Fibroblast of gingiva (primary cell): ENCODE measurements around the gene COQ8A.
"Not testable (repeated sequence)": the region's sequence is repeated elsewhere in the genome, so short reads cannot be mapped to it uniquely, and the experiment has no call there.

Source experiments
- DNase-seq: peaks from one replicate; pipeline ENCODE4 v3.0.0-alpha.2; 2011; ENCODE audit warnings: low read depth

Gene COQ8A

DNA sequence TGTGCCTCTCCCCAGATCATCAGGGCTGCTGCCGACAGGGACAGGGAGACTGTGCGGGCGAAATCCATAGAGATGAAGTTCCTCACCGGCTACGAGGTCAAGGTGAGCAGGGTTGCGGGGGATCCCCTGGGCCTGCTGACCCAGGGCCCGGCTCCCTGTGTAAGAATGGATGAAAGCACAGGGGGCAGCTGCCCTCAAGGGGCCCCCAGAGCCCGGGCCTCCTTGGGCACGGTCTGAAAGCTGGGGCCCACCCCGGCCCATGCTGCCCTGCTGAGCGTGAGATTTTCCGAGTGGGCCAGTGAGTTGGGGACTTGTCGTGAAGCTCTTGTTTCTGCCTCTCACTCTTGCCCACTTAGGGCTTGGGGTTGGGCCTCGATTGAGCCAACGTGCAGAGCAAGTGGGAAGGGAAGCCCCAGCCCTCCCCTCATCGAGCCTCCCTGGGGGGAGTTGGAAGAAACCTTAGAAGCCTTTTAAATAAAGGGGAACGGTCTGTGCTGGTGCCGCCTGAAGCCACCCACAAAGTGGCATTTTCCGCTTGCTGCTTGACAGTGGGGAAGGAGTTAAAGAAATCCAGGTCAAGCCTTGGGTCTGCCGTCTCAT lies 45.2 kb downstream of the COQ8A start:
- DNase-seq, result no peak

DNA sequence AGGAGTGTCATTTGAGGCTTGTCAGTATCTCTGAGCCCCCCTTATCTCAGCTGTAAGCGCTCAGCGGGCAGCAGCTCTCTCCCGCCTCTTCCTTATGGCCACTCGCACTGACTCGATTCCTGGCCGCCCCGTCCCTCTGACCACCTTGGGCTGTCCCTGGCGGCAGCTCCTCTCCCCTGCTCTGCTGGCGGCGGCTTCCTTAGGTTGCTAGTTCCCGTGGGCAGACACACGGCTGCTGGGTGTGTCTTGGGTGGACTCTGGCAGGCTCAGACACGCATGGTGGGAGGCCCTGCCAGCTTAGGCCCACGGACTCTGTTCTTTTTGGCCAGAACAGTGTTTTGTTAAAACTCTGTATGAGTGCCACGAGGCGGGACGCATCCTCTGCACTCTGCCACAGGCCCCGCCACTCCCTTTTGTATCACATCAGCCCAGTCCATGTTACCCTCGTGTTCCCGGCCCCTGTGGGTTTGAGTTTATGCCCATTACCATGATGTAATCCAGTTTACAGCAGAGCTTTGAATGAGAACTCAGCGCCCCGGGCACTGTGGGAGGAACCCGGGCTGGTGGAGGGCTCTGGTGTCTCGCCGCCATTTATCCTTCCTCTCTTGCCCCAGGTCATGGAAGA lies 45.9 kb downstream of the COQ8A start:
- DNase-seq, result no peak

GRCh38 chr1:226986496-226987178 lies 46.5 kb downstream of the COQ8A start:
- no peak for DNase-seq

DNA sequence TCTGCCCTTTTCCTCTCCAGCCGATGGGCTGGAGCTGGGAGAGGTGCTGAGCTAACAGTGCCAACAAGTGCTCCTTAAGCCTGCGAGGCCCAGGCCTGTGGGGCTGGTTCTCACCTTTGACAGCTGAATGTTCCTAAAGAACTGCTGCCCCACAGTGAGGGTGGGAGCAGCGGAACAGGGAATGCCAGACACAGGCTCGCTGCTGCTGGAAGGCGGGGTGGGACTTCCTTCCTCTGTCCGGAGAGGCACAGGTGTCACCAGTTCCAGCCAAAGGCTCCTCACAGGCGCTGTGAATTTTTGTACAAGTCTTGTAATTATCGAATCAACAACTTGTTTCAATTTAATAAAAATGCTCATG lies 47.1 kb downstream of the COQ8A start:
- no peak for DNase-seq

- no peak for DNase-seq
These were observed 47.7 kb downstream of the COQ8A start for GRCh38 chr1:226987623-226988333.

GRCh38 chr1:226988334-226988666 lies 48.2 kb downstream of the COQ8A start:
- DNase-seq, result no peak

GRCh38 chr1:226989085-226989920 lies 49.2 kb downstream of the COQ8A start:
- no peak for DNase-seq

DNA sequence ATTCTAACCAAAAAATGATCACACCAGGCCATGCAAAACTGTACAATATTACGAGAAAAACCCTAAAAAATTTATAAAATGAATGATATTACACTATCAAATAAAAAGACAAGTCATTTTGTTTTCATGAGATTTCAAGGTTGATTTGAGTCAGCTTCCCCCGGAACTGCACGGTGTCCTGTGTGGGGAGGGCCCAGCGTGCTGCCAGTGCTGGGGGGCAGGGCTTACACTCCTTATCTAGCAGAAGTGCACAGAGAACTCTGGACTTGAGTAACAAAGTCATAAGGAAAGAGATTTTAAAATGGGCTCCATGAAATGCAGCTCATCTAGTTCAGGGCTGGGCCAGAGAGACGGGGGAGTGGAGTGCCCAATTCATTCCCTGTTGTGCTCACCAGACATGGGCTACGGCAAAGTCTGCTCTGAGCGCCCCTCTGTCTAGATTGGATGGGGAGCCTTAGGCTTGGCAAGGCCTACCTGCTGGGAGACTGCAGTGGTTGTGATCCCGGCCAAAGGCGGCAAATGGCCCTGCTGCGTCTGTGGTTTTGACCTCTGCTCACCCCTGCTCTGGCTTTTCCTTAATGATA lies 50.1 kb downstream of the COQ8A start:
- no peak for DNase-seq

DNA sequence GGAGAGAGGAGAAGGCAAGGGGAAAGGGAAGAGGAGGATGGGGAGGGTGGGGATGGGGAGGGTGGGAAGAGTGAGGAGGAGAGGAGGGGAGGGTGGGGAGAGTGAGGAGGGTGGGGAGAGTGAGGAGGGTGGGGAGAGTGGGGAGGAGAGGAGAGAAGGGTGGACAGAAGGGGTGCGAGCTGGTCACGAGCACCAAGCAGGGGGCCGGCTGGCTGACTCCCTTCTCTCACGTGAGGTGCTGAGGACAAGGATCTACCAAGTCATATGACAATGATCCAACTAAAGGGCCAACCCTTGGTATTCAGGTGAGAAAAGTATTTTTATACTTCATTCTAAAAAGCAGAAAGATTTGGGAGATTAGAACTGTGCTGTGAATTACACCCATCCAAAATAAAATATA lies 51.8 kb downstream of the COQ8A start:
- DNase-seq, result no peak

GRCh38 chr1:226993814-226994585 lies 53.9 kb downstream of the COQ8A start:
- no peak for DNase-seq

DNA sequence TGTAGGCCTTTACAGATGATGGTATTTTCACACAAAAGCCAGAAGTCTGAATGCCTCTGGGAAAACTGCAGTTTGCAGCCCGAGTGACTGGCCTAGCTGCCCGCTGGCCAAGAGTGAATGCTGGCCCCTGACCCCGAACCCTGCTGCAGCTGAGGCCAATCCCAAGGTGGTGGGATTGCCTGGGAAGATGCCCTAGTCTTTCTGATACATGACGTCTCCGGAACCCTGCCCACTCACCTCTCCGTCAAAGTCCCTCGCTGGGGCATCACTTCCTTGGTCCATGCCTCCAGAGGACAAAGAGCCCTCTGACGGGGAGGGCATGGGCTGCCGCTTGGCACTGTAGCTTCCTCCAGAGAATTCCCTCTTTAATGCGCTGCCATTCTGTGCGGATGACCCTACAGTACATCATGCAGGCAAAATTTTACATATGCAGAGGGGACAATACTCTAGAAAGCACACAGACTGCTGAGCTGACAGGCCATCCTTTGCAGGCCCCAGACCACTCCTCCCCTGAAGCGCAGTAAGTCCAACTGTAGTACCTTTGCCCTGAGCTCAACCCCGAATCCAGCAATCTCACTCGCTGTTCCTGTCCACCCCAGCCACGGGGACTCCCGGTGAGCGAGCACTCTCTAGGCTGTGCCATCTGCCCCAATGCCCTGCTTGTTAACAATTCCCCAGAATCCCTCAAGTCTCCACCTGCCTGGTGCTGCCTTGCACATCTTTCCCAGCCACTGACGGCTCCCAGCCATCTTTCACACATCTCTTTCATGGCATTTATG lies 54.7 kb downstream of the COQ8A start:
- DNase-seq, result no peak

DNA sequence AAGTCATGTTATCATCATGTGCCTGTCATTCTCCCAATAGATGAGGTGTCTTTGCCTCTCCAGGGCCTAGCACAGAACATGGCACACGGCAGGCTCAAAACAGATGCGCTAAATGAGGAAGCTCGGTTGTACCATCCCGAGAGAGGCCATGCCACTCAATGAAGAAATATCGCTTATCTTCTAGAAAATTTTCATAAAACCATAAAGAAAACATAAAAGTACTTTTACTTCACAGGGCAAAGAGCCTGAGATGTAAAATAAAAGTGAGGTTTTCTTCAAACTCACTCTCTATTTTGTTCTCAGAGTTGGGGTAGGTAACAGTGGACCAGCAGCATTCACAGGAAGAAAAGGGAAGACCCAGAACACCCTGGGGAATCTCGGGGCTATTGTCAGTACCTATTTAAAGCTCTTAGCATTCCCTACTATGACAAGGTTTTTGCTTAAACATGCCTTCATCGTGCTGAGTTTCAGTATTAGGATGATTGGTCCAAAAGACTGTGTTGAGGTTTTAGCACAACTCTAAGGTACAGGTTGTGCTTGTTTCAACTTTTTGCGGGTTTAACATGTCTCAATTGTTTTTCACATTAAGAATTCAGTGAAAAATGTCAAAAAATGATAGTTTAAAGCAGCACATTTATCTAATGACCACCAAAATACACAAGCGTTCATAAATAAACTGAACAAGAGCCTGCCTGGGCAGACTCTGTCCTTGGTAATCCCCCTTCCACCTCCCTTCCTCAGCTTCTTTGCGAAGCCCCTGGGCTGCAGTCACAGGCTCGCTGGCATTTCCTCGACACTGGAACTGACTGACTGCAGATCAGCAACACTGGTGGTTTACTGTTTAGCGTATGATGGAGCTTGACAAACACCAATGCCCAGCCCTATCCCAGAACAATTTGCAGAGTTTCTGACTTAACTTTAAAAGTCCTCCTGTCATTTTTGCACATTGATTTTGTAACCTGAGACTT lies 55.6 kb downstream of the COQ8A start:
- no peak for DNase-seq

DNA sequence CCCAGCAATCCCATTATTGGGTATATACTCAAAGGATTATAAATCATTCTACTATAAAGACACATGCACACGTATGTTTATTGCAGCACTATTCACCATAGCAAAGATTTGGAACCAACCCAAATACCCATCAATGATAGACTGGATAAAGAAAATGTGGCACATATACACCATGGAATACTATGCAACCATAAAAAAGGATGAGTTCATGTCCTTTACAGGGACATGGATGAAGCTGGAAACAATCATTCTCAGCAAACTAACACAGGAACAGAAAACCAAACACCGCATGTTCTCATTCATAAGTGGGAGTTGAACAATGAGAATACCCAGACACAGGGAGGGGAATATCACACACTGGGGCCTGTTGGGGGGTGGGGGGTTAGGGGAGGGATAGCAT lies 59.5 kb downstream of the COQ8A start:
- not testable (repeated sequence) for DNase-seq

DNA sequence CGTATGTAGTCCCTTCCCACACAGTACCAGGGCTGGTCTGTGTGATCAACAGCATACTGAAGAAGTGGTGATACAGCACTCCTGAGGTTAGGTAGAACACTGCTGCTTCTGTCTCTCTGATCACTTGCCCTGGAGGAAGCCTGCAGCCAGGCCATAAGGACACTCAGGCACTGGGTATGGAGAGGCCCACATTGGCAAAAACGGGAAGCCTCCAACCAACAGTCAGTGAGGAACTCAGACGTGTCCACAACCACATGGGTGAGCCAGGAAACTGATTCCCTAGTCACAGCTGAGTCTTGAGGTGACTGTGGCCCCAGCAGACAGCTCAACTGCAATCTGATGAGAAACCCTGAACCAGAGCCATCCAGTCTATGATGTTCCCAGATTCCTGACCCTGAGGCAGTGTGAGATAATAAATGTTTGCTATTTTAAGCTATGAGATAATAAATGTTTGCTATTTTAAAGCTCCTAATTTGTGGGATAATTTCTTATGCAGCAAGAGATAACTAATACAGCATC lies 62.5 kb downstream of the COQ8A start:
- no peak for DNase-seq

- no peak for DNase-seq
These were observed 63.1 kb downstream of the COQ8A start for GRCh38 chr1:227003165-227003564.

DNA sequence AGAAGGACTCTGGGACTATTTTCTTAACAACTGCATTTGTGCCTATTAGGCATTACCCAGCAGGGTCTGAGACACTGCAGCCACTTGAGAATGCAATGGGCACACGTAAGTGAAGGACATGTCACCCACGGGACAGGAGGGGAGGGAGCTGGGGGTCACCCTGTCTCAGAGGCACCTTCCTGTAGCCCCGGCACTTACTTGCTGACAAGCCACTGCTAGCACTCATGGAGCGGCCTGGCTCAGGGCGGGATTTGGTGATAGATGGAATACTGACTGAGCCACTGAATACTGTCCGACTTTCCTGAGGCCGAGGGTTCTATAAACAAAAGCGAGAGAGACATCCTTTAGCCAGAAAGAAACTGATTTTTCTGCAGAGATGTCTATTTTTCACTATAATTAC lies 64.7 kb downstream of the COQ8A start:
- DNase-seq, result no peak

DNA sequence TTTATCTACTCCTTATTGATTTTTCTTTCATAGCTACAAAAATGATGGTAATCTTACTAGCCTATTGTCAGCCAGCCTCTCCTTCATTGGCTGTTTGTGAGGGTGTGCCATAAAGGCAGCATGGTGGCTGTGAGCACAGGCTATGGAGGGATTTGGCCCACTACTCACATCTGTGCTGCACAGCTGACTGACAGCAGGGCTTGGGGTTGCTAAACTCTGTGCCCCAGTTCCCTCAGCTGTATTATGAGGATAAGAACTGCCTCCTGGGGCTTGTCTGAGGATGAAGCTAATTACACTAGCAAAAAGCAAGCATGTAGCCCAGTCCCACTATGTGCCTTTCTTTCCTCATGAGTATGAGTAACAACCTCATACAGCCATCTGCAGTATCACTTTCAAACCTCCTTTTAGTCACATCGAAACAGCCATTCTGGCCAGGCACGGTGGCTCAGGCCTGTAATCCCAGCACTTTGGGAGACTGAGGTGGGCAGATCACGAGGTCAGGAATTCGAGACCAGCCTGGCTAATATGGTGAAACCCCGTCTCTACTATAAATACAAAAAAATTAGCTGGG lies 66.2 kb downstream of the COQ8A start:
- DNase-seq, result no peak

DNA sequence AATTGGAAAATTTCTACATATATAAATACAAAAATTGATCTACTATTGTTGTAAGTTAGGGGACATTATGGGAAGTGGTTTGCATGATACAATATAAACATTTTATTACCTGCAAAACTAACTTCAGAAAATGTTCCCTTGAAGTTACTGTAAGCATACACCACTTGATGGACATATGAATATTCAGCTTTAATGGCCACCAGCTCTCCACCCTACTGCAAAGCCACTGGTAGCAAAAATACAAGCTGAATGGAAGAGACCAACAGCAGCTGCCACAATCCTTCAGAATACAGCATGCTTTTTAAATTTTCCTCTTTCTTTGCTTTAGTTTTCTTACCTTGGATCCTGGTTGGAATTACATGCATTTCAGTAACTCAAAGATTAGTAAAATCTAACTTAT lies 69.8 kb downstream of the COQ8A start:
- DNase-seq, result no peak

GRCh38 chr1:227010645-227011044 lies 70.6 kb downstream of the COQ8A start:
- DNase-seq, result no peak
